Measurements from ENCODE around the gene HSDL2. TPM values are rescaled to one million over a fixed set of nuclear protein-coding genes. Genes with fewer than 3 reads are reported as not detected.
"Not testable (repeated sequence)": the region's sequence is repeated elsewhere in the genome, so short reads cannot be mapped to it uniquely, and the experiment has no call there.

HSDL2 gene
- total and polyA plus RNA-seq, 4 donors = 22.5 to 58.6 (median 34.8) TPM

- ATAC-seq (ENCODE audit: insufficient read depth, low FRiP score) (no peak), DNase-seq (no peak)
- Histone ChIP-seq H3K4me1 (ENCODE audit: control insufficient read depth in 5 of 5, insufficient read depth in 5 of 5, low read length in 5 of 5) (peaks cover 0 to 1% (median 0%) of the 10 kb centered on the region in 5 donors), H3K9me3 (ENCODE audit: control insufficient read depth in 4 of 4, insufficient read depth in 3 of 4, low read length in 3 of 4) (no peaks in the 10 kb centered on the region), H3K9ac (ENCODE audit: insufficient read depth in 1 of 2, low read length in 2 of 2) (no peak overlapping the region), H3K4me3 (no peak overlapping the region), H3K27me3 (ENCODE audit: control insufficient read depth in 3 of 3, insufficient read depth in 3 of 3, low read length in 2 of 3) (no peaks in the 10 kb centered on the region), H3K36me3 (ENCODE audit: control insufficient read depth in 4 of 4, insufficient read depth in 4 of 4, low read length in 4 of 4) (no peaks in the 10 kb centered on the region), H3K27ac (ENCODE audit: low read depth in 1 of 2, low read length in 1 of 2) (no peak overlapping the region)
- WGBS, 2 donors = 85 to 94% methylated on average over 5 of the region's 5 CpGs
- no peak for TF ChIP-seq CTCF (IDR thresholded peaks at IDR 0.05; ENCODE audit: control extremely low read depth, extremely low read depth)
These were observed 19.7 kb upstream of the HSDL2 start for GRCh38 chr9:112360047-112360804.

- Histone ChIP-seq H3K4me1 (ENCODE audit: control insufficient read depth in 5 of 5, insufficient read depth in 5 of 5, low read length in 5 of 5) (no peaks in the 10 kb centered on the region), H3K27me3 (ENCODE audit: control insufficient read depth in 3 of 3, insufficient read depth in 3 of 3, low read length in 2 of 3) (no peaks in the 10 kb centered on the region), H3K36me3 (ENCODE audit: control insufficient read depth in 4 of 4, insufficient read depth in 4 of 4, low read length in 4 of 4) (no peaks in the 10 kb centered on the region), H3K4me3 (no peak overlapping the region), H3K9me3 (ENCODE audit: control insufficient read depth in 4 of 4, insufficient read depth in 3 of 4, low read length in 3 of 4) (peaks cover 0 to 2% (median 0%) of the 10 kb centered on the region in 4 donors), H3K27ac (ENCODE audit: low read depth in 1 of 2, low read length in 1 of 2) (no peak overlapping the region), H3K9ac (ENCODE audit: insufficient read depth in 1 of 2, low read length in 2 of 2) (no peak overlapping the region)
- 12% methylated on average over 4 of the region's 4 CpGs for WGBS, 2 donors
- no peak for ATAC-seq (ENCODE audit: insufficient read depth, low FRiP score)
- TF ChIP-seq CTCF (IDR thresholded peaks at IDR 0.05; ENCODE audit: control extremely low read depth, extremely low read depth) = no peak
- peak in 2 of 3 donors; percentile 68 to 75 for DNase-seq
These were observed 18.3 kb upstream of the HSDL2 start for GRCh38 chr9:112361601-112362000.

- no peak overlapping the region for H3K4me3 ChIP-seq
- TF ChIP-seq CTCF (IDR thresholded peaks at IDR 0.05; ENCODE audit: control extremely low read depth, extremely low read depth) = no peak
- WGBS, 2 donors = 62 to 78% methylated on average over 3 of the region's 3 CpGs
- no peak overlapping the region for H3K27ac ChIP-seq (ENCODE audit: low read depth in 1 of 2, low read length in 1 of 2)
- ATAC-seq (ENCODE audit: insufficient read depth, low FRiP score) (no peak), DNase-seq (no peak)
- H3K4me1 ChIP-seq (ENCODE audit: control insufficient read depth in 5 of 5, insufficient read depth in 5 of 5, low read length in 5 of 5) = no peaks in the 10 kb centered on the region
- no peak overlapping the region for H3K9ac ChIP-seq (ENCODE audit: insufficient read depth in 1 of 2, low read length in 2 of 2)
- peaks cover 0 to 4% (median 1%) of the 10 kb centered on the region in 4 donors for H3K9me3 ChIP-seq (ENCODE audit: control insufficient read depth in 4 of 4, insufficient read depth in 3 of 4, low read length in 3 of 4)
- H3K27me3 ChIP-seq (ENCODE audit: control insufficient read depth in 3 of 3, insufficient read depth in 3 of 3, low read length in 2 of 3) = no peaks in the 10 kb centered on the region
- H3K36me3 ChIP-seq (ENCODE audit: control insufficient read depth in 4 of 4, insufficient read depth in 4 of 4, low read length in 4 of 4) = peaks cover 0 to 2% (median 0%) of the 10 kb centered on the region in 4 donors
These were observed 15.1 kb upstream of the HSDL2 start for GRCh38 chr9:112364761-112365160.

- H3K36me3 ChIP-seq (ENCODE audit: control insufficient read depth in 4 of 4, insufficient read depth in 4 of 4, low read length in 4 of 4); H3K9ac ChIP-seq (ENCODE audit: insufficient read depth in 1 of 2, low read length in 2 of 2); H3K27me3 ChIP-seq (ENCODE audit: control insufficient read depth in 3 of 3, insufficient read depth in 3 of 3, low read length in 2 of 3); H3K9me3 ChIP-seq (ENCODE audit: control insufficient read depth in 4 of 4, insufficient read depth in 3 of 4, low read length in 3 of 4); ATAC-seq (ENCODE audit: insufficient read depth, low FRiP score); H3K4me1 ChIP-seq (ENCODE audit: control insufficient read depth in 5 of 5, insufficient read depth in 5 of 5, low read length in 5 of 5); H3K4me3 ChIP-seq; H3K27ac ChIP-seq (ENCODE audit: low read depth in 1 of 2, low read length in 1 of 2); DNase-seq: not testable (repeated sequence)
- 100% methylated on average over 3 of the region's 3 CpGs for WGBS, 2 donors
These were observed 14.7 kb upstream of the HSDL2 start for GRCh38 chr9:112365257-112365656.

Measured in lung (tissue), 12 donors.